Calu3 (cell line): ENCODE data around the gene FAM9C. TPM values are rescaled to one million over a fixed set of nuclear protein-coding genes. Genes with fewer than 3 reads are reported as not detected.
"Not testable (repeated sequence)": the region's sequence is repeated elsewhere in the genome, so short reads cannot be mapped to it uniquely, and the experiment has no call there.

ENCODE experiments used
- BruUV-seq: library from RNA; stranded (reverse); fragments of 400-500 nt; replicated peaks from 2 replicates; lab custom pipeline; 2021; lab: Mats Ljungman, UMichigan
- CTCF ChIA-PET: fragments of 300-600 bp; sonication (Branson Sonifier 250); formaldehyde crosslinking; loops from one replicate; lab custom pipeline; 2022; ENCODE audit warnings: antibody characterized with exemption; lab: Charles Lee
- DNase-seq: peaks from one replicate; pipeline ENCODE4 v3.0.0; 2022
- H3K27ac Mint-ChIP-seq: one replicate; pipeline ENCODE4 v1.8.0; 2022; ENCODE audit warnings: mixed read lengths; ENCODE audit not compliant: unreplicated experiment
- H3K27me3 Mint-ChIP-seq: one replicate; pipeline ENCODE4 v1.8.0; 2022; ENCODE audit warnings: mixed read lengths; ENCODE audit not compliant: unreplicated experiment
- H3K36me3 Mint-ChIP-seq: one replicate; pipeline ENCODE4 v1.8.0; 2022; ENCODE audit warnings: mild to moderate bottlenecking, moderate library complexity, mixed read lengths; ENCODE audit not compliant: insufficient read depth, unreplicated experiment
- H3K4me1 Mint-ChIP-seq: one replicate; pipeline ENCODE4 v1.8.0; 2022; ENCODE audit warnings: mild to moderate bottlenecking, low read depth, mixed read lengths; ENCODE audit not compliant: unreplicated experiment
- H3K4me3 Mint-ChIP-seq: one replicate; pipeline ENCODE4 v1.8.0; 2022; ENCODE audit warnings: mild to moderate bottlenecking, low read depth, moderate library complexity, mixed read lengths; ENCODE audit not compliant: unreplicated experiment
- H3K9me3 Mint-ChIP-seq: one replicate; pipeline ENCODE4 v1.8.0; 2022; ENCODE audit warnings: low read depth, mixed read lengths; ENCODE audit not compliant: unreplicated experiment
- intact Hi-C: fragments of 100-400 bp; cut with micrococcal nuclease; formaldehyde crosslinking; loops from one replicate; pipeline ENCODE4 v1.10.0; 2022; ENCODE audit not compliant: unreplicated experiment
- total RNA-seq: library from RNA; stranded (reverse); gene quantifications from 2 replicates; pipeline ENCODE4 v1.2.3, GENCODE V29; 2022
- TF ChIP-seq, protein P1 (sequence below): fragments of 200-600 bp; IDR thresholded peaks from one replicate; pipeline ENCODE4 v1.8.0; 2022; ENCODE audit warnings: antibody characterized with exemption; ENCODE audit not compliant: unreplicated experiment

FAM9C gene
- total RNA-seq, 1 experiment from 2014 or later: not detected

DNA sequence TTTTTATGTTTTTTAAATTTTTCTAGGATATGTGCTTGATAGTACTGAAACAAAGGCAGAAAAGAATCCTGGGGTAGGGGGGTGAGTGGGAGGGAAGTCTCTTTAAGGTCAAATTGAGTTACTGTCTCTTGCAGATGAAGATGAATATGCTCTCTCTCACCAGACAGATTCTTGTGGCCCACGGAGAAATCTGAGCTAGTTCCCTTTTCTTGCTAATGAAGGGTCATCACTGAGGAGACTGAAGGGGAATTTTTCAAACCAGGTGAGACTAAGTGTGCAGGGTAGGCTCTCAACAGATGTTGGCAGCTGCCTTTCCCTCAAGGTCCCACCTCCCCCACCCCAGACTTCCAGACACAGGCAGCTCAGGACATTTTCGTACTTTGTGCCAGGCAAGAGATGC lies 21.5 kb downstream of the FAM9C start:
- Mint-ChIP-seq H3K4me3 (no peak overlapping the region), H3K9me3 (peaks cover 5% of the 10 kb centered on the region), H3K27me3 (no peaks in the 10 kb centered on the region), H3K27ac (no peak overlapping the region), H3K36me3 (no peaks in the 10 kb centered on the region), H3K4me1 (peaks cover 28% of the 10 kb centered on the region)
- CTCF ChIA-PET: no interaction called here
- BruUV-seq: no TSS peak
- TF ChIP-seq, protein P1, sequence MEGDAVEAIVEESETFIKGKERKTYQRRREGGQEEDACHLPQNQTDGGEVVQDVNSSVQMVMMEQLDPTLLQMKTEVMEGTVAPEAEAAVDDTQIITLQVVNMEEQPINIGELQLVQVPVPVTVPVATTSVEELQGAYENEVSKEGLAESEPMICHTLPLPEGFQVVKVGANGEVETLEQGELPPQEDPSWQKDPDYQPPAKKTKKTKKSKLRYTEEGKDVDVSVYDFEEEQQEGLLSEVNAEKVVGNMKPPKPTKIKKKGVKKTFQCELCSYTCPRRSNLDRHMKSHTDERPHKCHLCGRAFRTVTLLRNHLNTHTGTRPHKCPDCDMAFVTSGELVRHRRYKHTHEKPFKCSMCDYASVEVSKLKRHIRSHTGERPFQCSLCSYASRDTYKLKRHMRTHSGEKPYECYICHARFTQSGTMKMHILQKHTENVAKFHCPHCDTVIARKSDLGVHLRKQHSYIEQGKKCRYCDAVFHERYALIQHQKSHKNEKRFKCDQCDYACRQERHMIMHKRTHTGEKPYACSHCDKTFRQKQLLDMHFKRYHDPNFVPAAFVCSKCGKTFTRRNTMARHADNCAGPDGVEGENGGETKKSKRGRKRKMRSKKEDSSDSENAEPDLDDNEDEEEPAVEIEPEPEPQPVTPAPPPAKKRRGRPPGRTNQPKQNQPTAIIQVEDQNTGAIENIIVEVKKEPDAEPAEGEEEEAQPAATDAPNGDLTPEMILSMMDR: no peak
- intact Hi-C loops: loop anchor here (10.0 kb wide), 1 partner anchor 62 kb away; no protein-coding TSS in a partner anchor
- no peak for DNase-seq

GRCh38 chrX:13016731-13017130 lies 27.7 kb downstream of the FAM9C start:
- H3K9me3 Mint-ChIP-seq, intact Hi-C loops, H3K27me3 Mint-ChIP-seq, H3K27ac Mint-ChIP-seq, DNase-seq, H3K36me3 Mint-ChIP-seq, CTCF ChIA-PET, H3K4me3 Mint-ChIP-seq, BruUV-seq: not testable (repeated sequence)
- peaks cover 43% of the 10 kb centered on the region for H3K4me1 Mint-ChIP-seq

DNA sequence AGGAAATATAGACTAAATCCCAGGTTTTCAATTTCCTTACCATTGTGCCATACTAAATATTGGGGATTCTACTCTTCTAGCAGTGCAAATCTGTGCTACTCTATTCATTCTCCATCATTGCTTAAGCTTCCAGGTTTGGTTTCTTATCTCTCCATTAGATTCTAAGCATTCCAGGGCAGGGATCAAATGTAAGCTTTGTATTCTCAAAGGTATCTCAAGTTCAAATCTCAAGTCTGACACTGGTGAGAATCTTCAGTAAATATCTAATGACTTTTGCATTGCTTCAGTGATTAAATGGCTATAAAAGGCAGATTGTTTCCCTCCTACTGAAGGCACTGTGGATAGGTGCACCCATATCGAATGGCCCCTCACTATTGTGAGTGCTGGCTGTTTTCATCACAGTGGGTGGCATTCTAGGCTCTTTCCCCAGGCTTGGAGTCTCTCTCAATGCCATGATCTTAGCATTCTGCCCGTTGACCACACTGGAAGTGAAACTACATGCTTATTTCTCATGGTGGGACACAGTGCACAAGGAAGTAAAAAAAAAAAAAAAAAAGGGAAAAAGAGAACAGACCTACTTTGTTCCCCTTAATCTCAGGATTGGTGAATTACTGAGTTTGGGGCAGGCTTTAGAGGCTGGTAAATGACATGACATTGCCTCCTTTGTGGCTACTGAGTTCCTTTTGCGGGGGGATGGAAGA lies 28.7 kb downstream of the FAM9C start:
- TF ChIP-seq, protein P1: no peak
- no TSS peak for BruUV-seq
- peaks cover 5% of the 10 kb centered on the region for H3K36me3 Mint-ChIP-seq
- H3K4me3 Mint-ChIP-seq: no peak overlapping the region
- peaks cover 53% of the 10 kb centered on the region for H3K4me1 Mint-ChIP-seq
- H3K27me3 Mint-ChIP-seq: no peaks in the 10 kb centered on the region
- no peaks in the 10 kb centered on the region for H3K9me3 Mint-ChIP-seq
- no peak for DNase-seq
- intact Hi-C loops: no loop called here
- peak overlapping the region; percentile 60 for H3K27ac Mint-ChIP-seq
- CTCF ChIA-PET: interaction anchor here (0.6 kb wide), 1 partner anchor 11 kb away, joined by 3 read pairs; no protein-coding TSS in a partner anchor

DNA sequence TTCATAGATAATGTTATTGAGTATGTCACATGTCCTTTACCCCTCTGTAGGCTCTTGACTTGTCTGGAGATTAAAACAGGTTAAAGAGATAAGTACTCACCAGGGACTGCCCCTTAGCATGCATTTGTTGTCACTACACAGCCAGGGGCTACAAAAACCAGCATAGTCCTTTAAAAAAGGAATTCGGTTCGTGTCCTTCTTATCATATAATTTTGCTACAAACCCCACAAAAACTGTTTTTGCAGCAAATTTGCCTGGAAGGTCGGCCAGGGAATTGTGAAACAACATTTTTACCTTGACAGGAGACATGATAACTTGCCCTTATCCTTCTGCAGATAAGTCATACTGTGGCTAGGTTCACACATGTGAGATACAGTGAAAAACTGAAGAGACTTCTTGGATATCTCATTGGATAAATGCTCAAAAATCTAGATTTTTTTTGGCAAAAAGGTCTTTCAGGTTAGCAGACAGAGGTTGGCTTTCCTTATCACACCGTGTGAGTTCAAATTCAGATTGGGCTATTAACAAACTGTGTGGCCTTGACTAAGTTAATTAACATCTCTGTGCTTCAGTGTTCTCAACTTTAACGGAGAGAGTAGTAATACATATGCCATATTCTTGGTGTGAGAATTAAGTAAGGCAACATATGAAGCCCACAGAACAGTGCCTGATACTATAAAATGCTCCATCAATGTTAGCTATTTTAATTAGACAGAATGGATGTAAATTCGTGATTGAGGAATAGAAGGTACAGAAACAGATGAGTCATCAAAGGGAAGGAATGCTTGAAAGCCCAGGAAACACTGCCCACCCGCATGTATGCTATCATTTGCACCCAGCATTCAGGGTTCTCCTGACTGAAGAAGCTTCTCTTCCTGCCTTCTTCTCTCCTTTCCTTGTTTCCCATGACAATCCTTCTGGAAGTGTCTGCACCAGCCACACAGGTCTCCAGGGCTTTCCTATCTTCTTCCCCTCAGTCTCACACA lies 30.0 kb downstream of the FAM9C start:
- intact Hi-C loops: no loop called here
- CTCF ChIA-PET: interaction anchor here (0.9 kb wide), 1 partner anchor 68 kb away, joined by 3 read pairs; no protein-coding TSS in a partner anchor
- no peak for DNase-seq
- no peaks in the 10 kb centered on the region for H3K27me3 Mint-ChIP-seq
- no peaks in the 10 kb centered on the region for H3K9me3 Mint-ChIP-seq
- H3K4me3 Mint-ChIP-seq: no peak overlapping the region
- H3K36me3 Mint-ChIP-seq: peaks cover 5% of the 10 kb centered on the region
- TF ChIP-seq, protein P1: no peak
- no TSS peak for BruUV-seq
- peak overlapping the region; percentile 19 for H3K27ac Mint-ChIP-seq
- H3K4me1 Mint-ChIP-seq: peaks cover 60% of the 10 kb centered on the region
